Gastroesophageal sphincter (tissue), 3 donors: Measurements from ENCODE around the gene ITGA8.
"Not testable (repeated sequence)": the region's sequence is repeated elsewhere in the genome, so short reads cannot be mapped to it uniquely, and the experiment has no call there.

Experiments used
- CTCF ChIP-seq, 4 experiments: fragments of 200-600 bp in 2 of 4; fragments of 450-650 bp in 2 of 4; sonication (generic) in 1 of 4; IDR thresholded peaks; one replicate each; pipeline ENCODE4 v1.5.1; 2017 to 2019; ENCODE audit warnings: antibody characterized with exemption in 4 of 4, mild to moderate bottlenecking in 2 of 4, moderate library complexity in 2 of 4
- EP300 ChIP-seq: sonication (generic); formaldehyde crosslinking; IDR thresholded peaks from one replicate; pipeline ENCODE4 v1.6.1; 2017; ENCODE audit warnings: antibody characterized with exemption, mild to moderate bottlenecking
- POLR2A ChIP-seq, 2 donors: fragments of 450-650 bp; IDR thresholded peaks; one replicate each; pipeline ENCODE4 v1.6.1; 2017; ENCODE audit warnings: antibody characterized with exemption in 2 of 2, mild to moderate bottlenecking in 2 of 2, moderate library complexity in 1 of 2
- POLR2AphosphoS5 ChIP-seq: sonication (generic); formaldehyde crosslinking; IDR thresholded peaks from one replicate; pipeline ENCODE4 v1.6.1; 2017; ENCODE audit warnings: antibody characterized with exemption

- not testable (repeated sequence) for TF ChIP-seq CTCF (IDR thresholded peaks at IDR 0.05); POLR2A (IDR thresholded peaks at IDR 0.05); POLR2AphosphoS5; EP300
These were observed 42.5 kb upstream of the ITGA8 start for GRCh38 chr10:15762239-15762638.
